Uterus (tissue), 2 donors: ENCODE results near the gene FBXW12.

Experiments
- CTCF ChIP-seq, 4 experiments: fragments of 200-600 bp in 2 of 4; fragments of 450-650 bp in 2 of 4; sonication (generic) in 2 of 4; IDR thresholded peaks; one replicate each; pipeline ENCODE4 v1.5.1; 2016 to 2019; ENCODE audit warnings: antibody characterized with exemption in 4 of 4, mild to moderate bottlenecking in 2 of 4, moderate library complexity in 1 of 4
- POLR2A ChIP-seq, 2 donors: fragments of 450-650 bp; IDR thresholded peaks; one replicate each; pipeline ENCODE4 v1.6.1; 2016; ENCODE audit warnings: antibody characterized with exemption in 2 of 2, mild to moderate bottlenecking in 1 of 2, moderate library complexity in 1 of 2

DNA sequence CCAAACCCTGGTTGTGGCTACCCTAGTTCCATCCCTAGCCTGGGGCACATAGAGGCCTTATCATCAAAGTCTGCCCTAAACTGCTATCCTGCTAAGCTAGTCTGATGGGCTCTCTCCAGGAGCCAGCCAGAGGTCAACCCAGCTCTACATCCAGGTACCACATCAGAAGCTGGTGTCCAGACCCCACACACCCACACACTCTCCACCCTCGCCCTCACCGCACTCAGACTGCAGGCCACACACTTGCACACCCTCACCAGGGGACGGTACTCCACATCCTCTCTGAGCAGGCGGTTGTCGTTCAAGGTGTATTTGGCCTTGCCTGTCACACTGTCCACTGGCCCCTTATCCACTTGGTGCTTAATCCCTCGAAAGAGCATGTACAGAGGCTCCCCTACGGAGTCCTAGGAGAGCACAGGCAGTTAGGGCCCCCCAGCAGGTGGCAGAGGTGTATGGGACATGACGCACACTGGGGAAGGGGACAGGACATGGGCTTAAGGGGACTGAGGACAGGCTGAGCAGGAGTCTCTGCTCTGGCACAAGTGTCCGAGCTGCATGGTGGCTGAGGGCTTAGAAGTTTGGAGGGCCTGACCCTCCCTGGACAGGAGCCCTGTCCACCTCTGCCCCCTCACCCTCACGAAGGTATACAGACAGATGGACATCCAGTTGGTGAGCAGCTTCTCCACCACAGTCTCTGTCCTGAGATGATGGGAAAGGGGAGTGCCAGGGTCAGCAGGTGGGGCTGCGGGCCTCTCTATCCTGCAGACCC, 39.8 kb downstream of the FBXW12 start:
- TF ChIP-seq POLR2A (IDR thresholded peaks at IDR 0.05) (no peak), CTCF (IDR thresholded peaks at IDR 0.05) (no peak)
